Kidney (tissue), 14 donors: ENCODE data around the gene PIK3CD. TPM values are rescaled to one million over a fixed set of nuclear protein-coding genes. Genes with fewer than 3 reads are reported as not detected.

Experiments used
- DNase-seq, 5 donors: peaks; one replicate each; pipeline ENCODE4 v3.0.0-alpha.2; 2013 to 2020
- FAIRE-seq: peaks from 2 replicates; lab custom pipeline; 2012; peaks lifted over from hg19 to GRCh38; lab: Jason Lieb, UNC
- H3K27ac ChIP-seq, 2 donors: one replicate each; pipeline ENCODE4 v1.7.0; 2013; ENCODE audit warnings: low read depth in 2 of 2, low read length in 2 of 2, inconsistent platforms in 1 of 2
- H3K27me3 ChIP-seq: one replicate; pipeline ENCODE4 v1.7.1; 2013; ENCODE audit warnings: low read length, inconsistent platforms; ENCODE audit not compliant: control insufficient read depth, insufficient read depth
- H3K36me3 ChIP-seq, 3 donors: one replicate each; pipeline versions ENCODE4 v1.7.0 to v1.7.1; 2013; ENCODE audit warnings: low read length in 3 of 3, control low read depth in 1 of 3, inconsistent platforms in 1 of 3; ENCODE audit not compliant: insufficient read depth in 3 of 3, control insufficient read depth in 2 of 3
- H3K4me1 ChIP-seq, 3 donors: one replicate each; pipeline versions ENCODE4 v1.7.0 to v1.7.1; 2013; ENCODE audit warnings: low read length in 3 of 3, inconsistent platforms in 1 of 3, low read depth in 1 of 3; ENCODE audit not compliant: control insufficient read depth in 2 of 3, insufficient read depth in 2 of 3
- H3K4me3 ChIP-seq, 3 donors: one replicate each; pipeline versions ENCODE4 v1.7.0 to v1.8.1; 2013; ENCODE audit warnings: low read length in 3 of 3, control low read depth in 1 of 3, inconsistent platforms in 1 of 3
- H3K9ac ChIP-seq, 3 donors: one replicate each; pipeline versions ENCODE4 v1.7.0 to v1.7.1; 2013; ENCODE audit warnings: low read length in 3 of 3, control low read depth in 1 of 3, inconsistent platforms in 1 of 3
- H3K9me3 ChIP-seq, 3 donors: one replicate each; pipeline versions ENCODE4 v1.7.0 to v1.7.1; 2013; ENCODE audit warnings: low read length in 3 of 3, control low read depth in 1 of 3, inconsistent platforms in 1 of 3; ENCODE audit not compliant: control insufficient read depth in 2 of 3, insufficient read depth in 1 of 3
- CTCF ChIP-seq: IDR thresholded peaks from 3 replicates; pipeline ENCODE4 v1.5.1; 2012; ENCODE audit warnings: mild to moderate bottlenecking, moderate library complexity, borderline replicate concordance; ENCODE audit not compliant: insufficient read depth; ENCODE audit errors: extremely low read depth
- intact Hi-C: fragments of 100-400 bp; cut with DNase I; formaldehyde crosslinking; loops from one replicate; pipeline ENCODE4 v1.11.1; 2022
- polyA plus RNA-seq: library from polyadenylated mRNA; stranded (reverse); fragments of 350-450 nt; fragmentation: Illumina TruSeq; extraction: RNeasy Lipid Tissue Mini Kit (QIAGEN cat#74804); gene quantifications from one replicate; pipeline ENCODE4 v1.2.3, GENCODE V29; 2014; ENCODE audit warnings: low read depth, low replicate concordance; ENCODE audit not compliant: insufficient read depth
- total RNA-seq: library from RNA; stranded (reverse); fragmentation: NEBNext Ultra II Directional; extraction: Animal tissue kit (Norgen Biotek cat#: 25700); gene quantifications from one replicate; pipeline ENCODE4 v1.2.1, GENCODE V29; 2021
- donor health status: control.
- donor health status: control.
- donor health status: control.
- donor health status: control.
- donor health status: control.
- donor health status: DM: yes; HTN: yes; CAD: no.
- donor health status: Normal renal cell carcinoma (clear cell type).

PIK3CD gene
- total and polyA plus RNA-seq, 2 donors from 2014 or later, result 5.3 to 19.7 TPM

DNA sequence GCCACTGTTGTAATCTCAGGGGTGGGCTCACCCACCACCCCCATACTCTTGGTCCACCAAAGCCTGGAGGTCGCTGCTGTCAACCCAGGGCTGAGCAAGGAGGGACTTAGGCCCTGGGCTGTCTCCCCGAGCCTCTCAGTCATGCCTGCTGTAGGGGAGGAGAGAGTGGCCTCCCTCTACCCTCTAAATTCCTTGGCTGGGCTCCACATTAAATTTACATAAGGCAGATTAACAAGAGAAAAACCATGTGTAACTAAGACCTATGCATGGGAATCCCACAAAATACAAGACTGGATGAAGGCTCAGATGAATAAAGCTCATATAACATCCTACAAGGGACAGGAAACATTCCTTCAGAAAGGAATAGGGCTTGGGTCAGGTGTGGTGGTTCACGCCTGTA lies 1.8 kb upstream of the PIK3CD start:
- FAIRE-seq, result no peak
- no peaks in the 10 kb centered on the region for H3K36me3 ChIP-seq
- H3K27me3 ChIP-seq, result peaks cover 7% of the 10 kb centered on the region
- H3K9me3 ChIP-seq, result no peaks in the 10 kb centered on the region
- H3K4me1 ChIP-seq, result peaks cover 0 to 4% (median 0%) of the 10 kb centered on the region in 3 donors
- intact Hi-C loops, result no loop called here
- TF ChIP-seq CTCF, result no peak
- H3K27ac ChIP-seq, result no peak overlapping the region
- peak in 1 of 5 donors; percentile 54 for DNase-seq
- H3K4me3 ChIP-seq, result no peak overlapping the region
- H3K9ac ChIP-seq, result no peak overlapping the region

GRCh38 chr1:9651220-9651564 lies 339 bp upstream of the PIK3CD start:
- TF ChIP-seq CTCF, result no peak
- no peak overlapping the region for H3K27ac ChIP-seq
- H3K36me3 ChIP-seq, result no peaks in the 10 kb centered on the region
- FAIRE-seq (no peak), DNase-seq (no peak)
- no peak overlapping the region for H3K9ac ChIP-seq
- H3K9me3 ChIP-seq, result no peaks in the 10 kb centered on the region
- peaks cover 0 to 4% (median 0%) of the 10 kb centered on the region in 3 donors for H3K4me1 ChIP-seq
- intact Hi-C loops, result no loop called here
- H3K27me3 ChIP-seq, result peaks cover 7% of the 10 kb centered on the region
- H3K4me3 ChIP-seq, result no peak overlapping the region

- H3K9ac ChIP-seq, result no peak overlapping the region
- peak in 3 of 5 donors; percentile 11 to 30 (median 24) for DNase-seq
- H3K4me1 ChIP-seq, result peaks cover 0 to 4% (median 0%) of the 10 kb centered on the region in 3 donors
- FAIRE-seq, result no peak
- peaks cover 7% of the 10 kb centered on the region for H3K27me3 ChIP-seq
- no peak for TF ChIP-seq CTCF
- no peaks in the 10 kb centered on the region for H3K36me3 ChIP-seq
- no peaks in the 10 kb centered on the region for H3K9me3 ChIP-seq
- H3K4me3 ChIP-seq, result no peak overlapping the region
- intact Hi-C loops, result no loop called here
- no peak overlapping the region for H3K27ac ChIP-seq
Observed at GRCh38 chr1:9652379-9653209, 1.1 kb downstream of the PIK3CD start.

DNA sequence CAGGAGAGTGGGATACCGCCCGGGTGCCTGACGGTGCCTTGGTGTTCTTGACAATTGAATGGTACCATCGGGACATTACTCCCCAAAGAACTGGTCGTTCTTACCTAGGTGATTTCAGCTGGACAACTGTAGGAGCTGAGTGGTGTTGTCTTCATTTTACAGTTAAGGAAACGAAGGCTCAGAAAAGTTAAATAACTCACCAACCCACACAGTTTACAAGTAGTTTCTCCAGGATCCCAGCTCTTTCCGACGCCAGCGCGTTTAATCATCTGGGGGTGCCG lies 1.6 kb downstream of the PIK3CD start:
- Histone ChIP-seq H3K4me3 (no peak overlapping the region), H3K36me3 (no peaks in the 10 kb centered on the region), H3K9ac (no peak overlapping the region), H3K4me1 (peaks cover 0 to 4% (median 0%) of the 10 kb centered on the region in 3 donors), H3K9me3 (no peaks in the 10 kb centered on the region), H3K27ac (no peak overlapping the region), H3K27me3 (peaks cover 7% of the 10 kb centered on the region)
- TF ChIP-seq CTCF, result no peak
- no peak for FAIRE-seq
- DNase-seq, result no peak
- intact Hi-C loops, result no loop called here
